Activated CD4-positive, alpha-beta T cell treated with anti-CD3 and anti-CD28 coated beads, Interleukin-2, Interleukin-6, amounts not matched to agents 100 ng/mL and 50 ng/mL, durations not matched to agents 16 hours and 8 hours (primary cell): ENCODE results near the gene VN1R5.

Experiments
- DNase-seq: peaks from one replicate; pipeline ENCODE4 v3.0.0-alpha.2; 2020

The VN1R5 gene

DNA sequence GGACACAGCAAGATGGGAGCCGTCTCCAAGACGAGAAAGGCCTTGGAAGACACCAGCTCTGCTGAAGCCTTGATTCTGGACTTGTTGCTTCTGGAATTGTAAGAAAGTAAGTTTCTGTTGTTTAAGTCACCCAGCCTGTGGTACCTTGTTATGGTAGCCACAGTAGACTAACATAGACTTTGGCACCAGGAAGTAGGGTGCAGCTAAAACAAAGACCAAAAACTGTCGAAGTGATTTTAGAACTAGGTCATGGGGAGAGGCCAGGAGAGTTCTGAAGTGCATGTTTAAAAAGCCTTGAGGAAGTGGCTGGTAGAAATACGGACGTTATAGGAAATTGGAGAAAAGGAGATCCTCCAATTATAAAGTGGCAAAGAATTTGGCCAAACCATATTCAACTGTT lies 47.3 kb downstream of the VN1R5 start:
- DNase-seq: no peak

DNA sequence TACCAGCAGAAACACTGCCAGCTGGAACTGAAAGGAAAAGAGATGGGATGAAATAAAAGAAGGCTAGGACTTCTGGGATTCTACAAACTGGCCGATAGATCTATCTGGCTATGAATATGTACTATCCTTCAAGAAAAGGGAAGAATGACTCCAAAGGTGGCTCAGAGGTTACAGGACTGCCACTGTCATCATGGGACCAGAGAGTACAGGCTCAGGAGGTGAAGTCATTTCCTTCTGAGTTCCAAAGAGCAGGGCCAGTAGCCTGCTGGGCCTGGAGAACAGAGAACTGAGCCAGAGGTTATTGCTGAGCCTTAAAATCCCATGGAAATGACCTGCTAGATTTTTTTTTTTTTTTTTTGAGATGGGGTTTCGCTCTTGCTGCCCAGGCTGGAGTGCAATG lies 48.2 kb downstream of the VN1R5 start:
- no peak for DNase-seq
